Stimulated activated CD8-positive, alpha-beta memory T cell treated with anti-CD3 and anti-CD28 coated beads, Interleukin-15, amount 100 ng/mL, for 48 hours (primary cell): Measurements from ENCODE around the gene ZNF135.
A peak's percentile ranks its signal among the peaks of the same experiment; 100 is the strongest.

Experiments used
- DNase-seq, 2 donors: peaks; one replicate each; pipeline ENCODE4 v3.0.0-alpha.2; 2020; ENCODE audit warnings: low read depth in 2 of 2

Gene ZNF135

GRCh38 chr19:58059003-58059670, at the start of gene ZNF135:
Gene ZNF135 (plus strand): TSS chr19:58059282. CDS start chr19:58060003, 721 bp downstream.
- peak; percentile 29 to 50 for DNase-seq

- no peak for DNase-seq
Observed at GRCh38 chr19:58009301-58009665, 49.8 kb upstream of the ZNF135 start.

- peak; percentile 39 to 47 for DNase-seq
Observed at GRCh38 chr19:58009666-58010301, 49.3 kb upstream of the ZNF135 start.

GRCh38 chr19:58010507-58010906, 48.6 kb upstream of the ZNF135 start:
- DNase-seq, result no peak

- DNase-seq, result no peak
Observed at GRCh38 chr19:58014141-58014540, 44.9 kb upstream of the ZNF135 start.

GRCh38 chr19:58020129-58020528, 39.0 kb upstream of the ZNF135 start:
- DNase-seq, result no peak

GRCh38 chr19:58021541-58022282, 37.4 kb upstream of the ZNF135 start:
- no peak for DNase-seq

GRCh38 chr19:58022283-58022660, 36.8 kb upstream of the ZNF135 start:
- DNase-seq, result no peak

- no peak for DNase-seq
Observed at GRCh38 chr19:58024661-58025060, 34.4 kb upstream of the ZNF135 start.

- peak in 1 of 2 donors; percentile 21 for DNase-seq
Observed at GRCh38 chr19:58033741-58034476, 25.2 kb upstream of the ZNF135 start, which contains the start of gene ZSCAN1. Gene ZSCAN1 (plus strand): TSS chr19:58034025. CDS start chr19:58037837, 3,812 bp downstream.

GRCh38 chr19:58034477-58034793, 24.6 kb upstream of the ZNF135 start:
- no peak for DNase-seq

- DNase-seq, result no peak
Observed at GRCh38 chr19:58035863-58036262, 23.2 kb upstream of the ZNF135 start.

GRCh38 chr19:58037927-58038687, 21.0 kb upstream of the ZNF135 start:
- DNase-seq, result no peak

- no peak for DNase-seq
Observed at GRCh38 chr19:58038688-58039204, 20.3 kb upstream of the ZNF135 start.

- no peak for DNase-seq
Observed at GRCh38 chr19:58040751-58041525, 18.1 kb upstream of the ZNF135 start.

GRCh38 chr19:58042495-58043340, 16.4 kb upstream of the ZNF135 start:
- DNase-seq, result no peak

- no peak for DNase-seq
Observed at GRCh38 chr19:58044391-58044790, 14.7 kb upstream of the ZNF135 start.

- DNase-seq, result no peak
Observed at GRCh38 chr19:58044886-58045285, 14.2 kb upstream of the ZNF135 start.

- DNase-seq, result no peak
Observed at GRCh38 chr19:58045411-58046050, 13.6 kb upstream of the ZNF135 start.
